HG02642 (cell line): ENCODE data around the gene OPN4.
A peak's percentile ranks its signal among the peaks of the same experiment; 100 is the strongest.
"Not testable (repeated sequence)": the region's sequence is repeated elsewhere in the genome, so short reads cannot be mapped to it uniquely, and the experiment has no call there.

Source experiments
- ATAC-seq: cut with Tn5 transposase; IDR thresholded peaks from one replicate; pipeline ENCODE4 v1.9.1; 2021; ENCODE audit warnings: mild to moderate bottlenecking; ENCODE audit not compliant: unreplicated experiment, poor library complexity

The OPN4 gene

GRCh38 chr10:86654411-86655172 lies at the start of gene OPN4:
Gene OPN4 (plus strand): TSS chr10:86654547. CDS start chr10:86654784, 237 bp downstream.
- no peak for ATAC-seq

GRCh38 chr10:86607674-86608073 lies 46.7 kb upstream of the OPN4 start:
- no peak for ATAC-seq

- ATAC-seq, result no peak
Observed at GRCh38 chr10:86609920-86610319, 44.4 kb upstream of the OPN4 start.

- ATAC-seq, result no peak
Observed at GRCh38 chr10:86611386-86611785, 43.0 kb upstream of the OPN4 start.

GRCh38 chr10:86613096-86613495 lies 41.3 kb upstream of the OPN4 start:
- no peak for ATAC-seq

GRCh38 chr10:86613905-86614304 lies 40.4 kb upstream of the OPN4 start:
- no peak for ATAC-seq

- ATAC-seq, result no peak
Observed at GRCh38 chr10:86614853-86615252, 39.5 kb upstream of the OPN4 start.

GRCh38 chr10:86617278-86617677 lies 37.1 kb upstream of the OPN4 start:
- not testable (repeated sequence) for ATAC-seq

- no peak for ATAC-seq
Observed at GRCh38 chr10:86628311-86628710, 26.0 kb upstream of the OPN4 start.

- ATAC-seq, result no peak
Observed at GRCh38 chr10:86630079-86630478, 24.3 kb upstream of the OPN4 start.

GRCh38 chr10:86632009-86632800 lies 22.1 kb upstream of the OPN4 start:
- no peak for ATAC-seq

GRCh38 chr10:86632951-86633350 lies 21.4 kb upstream of the OPN4 start:
- no peak for ATAC-seq

- ATAC-seq, result no peak
Observed at GRCh38 chr10:86635402-86635801, 18.9 kb upstream of the OPN4 start.

GRCh38 chr10:86636311-86636710 lies 18.0 kb upstream of the OPN4 start:
- no peak for ATAC-seq

GRCh38 chr10:86642021-86642420 lies 12.3 kb upstream of the OPN4 start:
- no peak for ATAC-seq

GRCh38 chr10:86642499-86642898 lies 11.8 kb upstream of the OPN4 start:
- ATAC-seq, result no peak

- peak; percentile 43 for ATAC-seq
Observed at GRCh38 chr10:86644152-86644793, 10.1 kb upstream of the OPN4 start.

GRCh38 chr10:86644794-86645445 lies 9.4 kb upstream of the OPN4 start:
- ATAC-seq, result peak; percentile 22

- not testable (repeated sequence) for ATAC-seq
Observed at GRCh38 chr10:86645621-86646165, 8.7 kb upstream of the OPN4 start.

GRCh38 chr10:86646532-86646931 lies 7.8 kb upstream of the OPN4 start:
- no peak for ATAC-seq
